Erythroblast (primary cell): ENCODE results near the gene NRIP2.

Source experiments
- GATA1 ChIP-seq: IDR thresholded peaks from 2 replicates; pipeline ENCODE4 v1.6.1; 2011; ENCODE audit warnings: low read depth, mild to moderate bottlenecking, control low read depth, low read length, moderate library complexity
- POLR2A ChIP-seq: IDR thresholded peaks from 2 replicates; pipeline ENCODE4 v1.6.1; 2011; ENCODE audit warnings: mild to moderate bottlenecking, low read length

DNA sequence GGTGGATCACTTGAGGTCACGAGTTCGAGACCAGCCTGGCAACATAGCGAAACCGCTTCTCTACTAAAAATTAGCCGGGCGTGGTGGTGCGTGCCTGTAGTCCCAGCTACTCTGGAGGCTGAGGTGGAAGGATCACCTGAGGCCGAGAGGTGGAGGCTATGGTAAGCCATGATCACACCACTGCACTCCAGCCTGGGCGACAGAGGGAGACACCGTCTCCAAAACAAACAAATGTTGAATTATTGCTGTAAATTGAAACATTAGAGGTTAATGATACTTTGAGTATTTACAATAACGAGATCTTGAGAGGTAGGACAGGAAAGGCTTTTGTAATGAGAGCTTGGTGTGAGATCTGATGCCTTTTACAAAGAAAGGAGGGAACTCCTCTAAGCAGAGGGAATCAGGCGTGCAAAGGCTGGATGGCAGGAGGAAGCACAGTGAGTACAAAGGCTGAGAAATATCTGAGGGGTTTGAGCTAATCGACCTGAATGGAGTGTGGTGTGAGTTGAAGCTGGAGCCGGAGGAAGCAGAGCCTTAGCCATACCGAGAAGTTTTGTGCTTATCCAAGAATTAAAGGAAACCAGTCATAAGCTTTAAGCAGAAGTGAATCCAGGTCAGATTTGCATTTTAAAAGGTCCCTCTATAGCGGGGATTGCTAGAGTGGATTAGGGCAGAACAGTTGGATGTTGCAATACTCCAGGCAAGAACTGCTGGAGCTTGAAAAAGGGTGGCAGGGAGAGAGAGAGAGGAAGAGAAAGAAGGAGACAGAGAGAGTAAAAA is 43.3 kb upstream of the NRIP2 start:
- no peak for TF ChIP-seq POLR2A
- no peak for TF ChIP-seq GATA1
